GM23338 (cell line): ENCODE results near the gene GCFC2. TPM values are rescaled to one million over a fixed set of nuclear protein-coding genes. Genes with fewer than 3 reads are reported as not detected.

Experiments used
- ATAC-seq: fragments of 200-7000 bp; cut with Tn5 transposase; 3 replicates; pipeline ENCODE4 v1.9.1; 2020
- DNase-seq: peaks from one replicate; pipeline ENCODE4 v3.0.0-alpha.2; 2015; ENCODE audit warnings: low spot score
- H2AFZ ChIP-seq: fragments of 200-600 bp; sonication (generic); 2 replicates; pipeline ENCODE4 v1.8.0; 2016; ENCODE audit warnings: antibody characterized with exemption, mild to moderate bottlenecking, moderate library complexity
- H3F3A ChIP-seq: fragments of 200-600 bp; sonication (generic); replicated peaks from 2 replicates; pipeline ENCODE4 v1.8.0; 2017; ENCODE audit warnings: antibody characterized with exemption, mixed run types, low read depth
- H3K27ac ChIP-seq: fragments of 200-600 bp; sonication (generic); 2 replicates; pipeline ENCODE4 v1.6.1; 2016; ENCODE audit warnings: low read depth
- H3K27me3 ChIP-seq: fragments of 200-600 bp; sonication (generic); 2 replicates; pipeline ENCODE4 v1.8.0; 2016; ENCODE audit warnings: mild to moderate bottlenecking, mixed run types, moderate library complexity; ENCODE audit not compliant: insufficient read depth
- H3K36me3 ChIP-seq: fragments of 200-600 bp; sonication (generic); 2 replicates; pipeline ENCODE4 v1.8.0; 2016; ENCODE audit warnings: mild to moderate bottlenecking; ENCODE audit not compliant: insufficient read depth
- H3K4me1 ChIP-seq: fragments of 200-600 bp; sonication (generic); 2 replicates; pipeline ENCODE4 v1.8.0; 2016; ENCODE audit warnings: mild to moderate bottlenecking, moderate library complexity; ENCODE audit not compliant: insufficient read depth
- H3K4me2 ChIP-seq: fragments of 200-600 bp; sonication (generic); 2 replicates; pipeline ENCODE4 v1.7.1; 2017; ENCODE audit warnings: mixed run types
- H3K4me3 ChIP-seq: fragments of 200-600 bp; sonication (generic); 2 replicates; pipeline ENCODE4 v1.6.1; 2016; ENCODE audit warnings: mixed run types
- H3K79me2 ChIP-seq: fragments of 200-600 bp; sonication (generic); replicated peaks from 2 replicates; pipeline ENCODE4 v1.8.0; 2017; ENCODE audit warnings: mild to moderate bottlenecking; ENCODE audit not compliant: insufficient read depth
- H3K9me2 ChIP-seq: fragments of 200-600 bp; sonication (generic); 2 replicates; pipeline ENCODE4 v1.8.0; 2017; ENCODE audit not compliant: insufficient read depth
- H4K20me1 ChIP-seq: fragments of 200-600 bp; sonication (generic); replicated peaks from 2 replicates; pipeline ENCODE4 v1.8.0; 2017; ENCODE audit warnings: mild to moderate bottlenecking; ENCODE audit not compliant: insufficient read depth
- H3K27ac Mint-ChIP-seq: 2 replicates; pipeline ENCODE4 v1.8.0; 2020; ENCODE audit warnings: inconsistent platforms, mild to moderate bottlenecking, moderate library complexity, mixed read lengths
- H3K27me3 Mint-ChIP-seq: 3 replicates; pipeline ENCODE4 v1.8.0; 2022; ENCODE audit warnings: low read depth, mild to moderate bottlenecking, moderate library complexity, mixed read lengths, inconsistent platforms; ENCODE audit not compliant: insufficient read depth, poor library complexity
- H3K36me3 Mint-ChIP-seq: 3 replicates; pipeline ENCODE4 v1.8.0; 2021; ENCODE audit warnings: low read depth, mild to moderate bottlenecking, inconsistent platforms, moderate library complexity, mixed read lengths
- H3K4me1 Mint-ChIP-seq: 3 replicates; pipeline ENCODE4 v1.8.0; 2020; ENCODE audit warnings: mild to moderate bottlenecking, inconsistent platforms, mixed read lengths
- H3K4me3 Mint-ChIP-seq: 3 replicates; pipeline ENCODE4 v1.8.0; 2021; ENCODE audit warnings: moderate library complexity, mild to moderate bottlenecking, inconsistent platforms, mixed read lengths
- H3K9me3 Mint-ChIP-seq: 3 replicates; pipeline ENCODE4 v1.8.0; 2020; ENCODE audit warnings: moderate library complexity, mild to moderate bottlenecking, inconsistent platforms, mixed read lengths
- CREB1 ChIP-seq: fragments of 250-450 bp; sonication (Bioruptor Pico); IDR thresholded peaks from 2 replicates; pipeline ENCODE4 v1.5.0; 2020; ENCODE audit warnings: low read depth, mild to moderate bottlenecking, moderate library complexity
- CTCF ChIP-seq, 2 experiments: fragments of 200-600 bp in 1 of 2; sonication (generic) in 1 of 2; conservative IDR thresholded peaks; 2 replicates each; pipeline versions ENCODE4 v1.5.1 to v1.6.1; 2016 to 2017; ENCODE audit warnings: antibody characterized with exemption in 2 of 2, low read depth in 2 of 2, mild to moderate bottlenecking in 2 of 2, moderate library complexity in 1 of 2
- EZH2 ChIP-seq: fragments of 200-600 bp; sonication (generic); IDR thresholded peaks from one replicate; pipeline ENCODE4 v1.8.0; 2017; ENCODE audit warnings: antibody characterized with exemption, mild to moderate bottlenecking, low read depth; ENCODE audit not compliant: unreplicated experiment
- EZH2phosphoT487 ChIP-seq: fragments of 200-600 bp; sonication (generic); IDR thresholded peaks from one replicate; pipeline ENCODE4 v1.8.1; 2018; ENCODE audit warnings: antibody characterized with exemption; ENCODE audit not compliant: unreplicated experiment
- JUNB ChIP-seq: IDR thresholded peaks from one replicate; pipeline ENCODE4 v1.6.1; 2016; ENCODE audit warnings: antibody characterized with exemption; ENCODE audit not compliant: unreplicated experiment
- NANOG ChIP-seq: IDR thresholded peaks from 2 replicates; pipeline ENCODE4 v1.6.1; 2016; ENCODE audit warnings: antibody characterized with exemption, borderline replicate concordance
- POLR2AphosphoS5 ChIP-seq: IDR thresholded peaks from 2 replicates; pipeline ENCODE4 v1.6.1; 2016; ENCODE audit warnings: antibody characterized with exemption, low read depth
- REST ChIP-seq: IDR thresholded peaks from one replicate; pipeline ENCODE4 v1.6.1; 2018; ENCODE audit warnings: antibody characterized with exemption; ENCODE audit not compliant: unreplicated experiment
- STAT1 ChIP-seq: IDR thresholded peaks from one replicate; pipeline ENCODE4 v1.6.1; 2016; ENCODE audit warnings: antibody characterized with exemption; ENCODE audit not compliant: unreplicated experiment
- ZNF114 ChIP-seq: fragments of 250-450 bp; sonication (Bioruptor Pico); IDR thresholded peaks from 2 replicates; pipeline ENCODE4 v1.5.0; 2020; ENCODE audit warnings: mild to moderate bottlenecking, moderate library complexity
- ZNF331 ChIP-seq: fragments of 250-450 bp; sonication (Bioruptor Pico); IDR thresholded peaks from 2 replicates; pipeline ENCODE4 v1.5.0; 2020; ENCODE audit warnings: low read depth, mild to moderate bottlenecking, moderate library complexity
- polyA plus RNA-seq: library from polyadenylated mRNA; unstranded; fragments of >200 nt; fragmentation: Nextera tagmentation; extraction: Ambion mirVana; gene quantifications from 2 replicates; pipeline ENCODE4 v1.2.1, GENCODE V29; 2016
- total RNA-seq: library from RNA; depleted of rRNA; stranded (reverse); fragments of >200 nt; shearing (Covaris generic); gene quantifications from 2 replicates; pipeline ENCODE4 v1.2.3, GENCODE V29; 2014
- TF ChIP-seq, protein P1 (sequence below): IDR thresholded peaks from 2 replicates; pipeline ENCODE4 v1.6.1; 2016; ENCODE audit warnings: antibody characterized with exemption
- TF ChIP-seq, protein P2 (sequence below): fragments of 250-450 bp; sonication (Bioruptor Pico); IDR thresholded peaks from 2 replicates; pipeline ENCODE4 v1.5.0; 2020; ENCODE audit warnings: mild to moderate bottlenecking, moderate library complexity

The GCFC2 gene
- total and polyA plus RNA-seq, 2 experiments from 2014 or later = 23.8 to 26.2 TPM

DNA sequence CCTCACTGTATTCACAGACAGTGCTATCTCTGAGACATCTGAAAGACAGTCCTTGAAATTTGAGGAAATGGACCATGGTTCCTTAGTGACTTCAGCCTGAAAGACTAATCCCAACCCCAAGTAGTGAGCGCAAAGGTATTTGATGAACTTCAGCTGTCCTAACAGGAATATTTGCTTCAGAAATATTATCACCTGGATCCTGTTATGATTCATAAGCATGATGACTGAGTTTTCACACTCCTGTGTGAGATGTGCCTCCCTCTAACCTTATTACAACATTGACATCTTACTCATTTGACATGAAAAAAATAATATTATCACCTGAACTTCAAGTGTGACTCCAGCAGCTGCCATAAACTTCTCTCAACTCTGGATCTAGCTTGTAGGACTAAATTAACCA, 75.8 kb downstream of the GCFC2 start:
- H3K36me3 ChIP-seq = no peaks in the 10 kb centered on the region
- peaks cover 11% of the 10 kb centered on the region for H3K4me1 Mint-ChIP-seq

More for the DNA sequence above, 75.8 kb downstream of the GCFC2 start:
- no peaks in the 10 kb centered on the region for H3K36me3 Mint-ChIP-seq
- H3K9me3 Mint-ChIP-seq = no peaks in the 10 kb centered on the region
- Histone ChIP-seq H3F3A (no peaks in the 10 kb centered on the region), H2AFZ (no peak overlapping the region), H3K9me2 (peaks cover 11% of the 10 kb centered on the region; the same call in 1 of the 2 replicates), H4K20me1 (no peaks in the 10 kb centered on the region), H3K27ac (no peak overlapping the region), H3K79me2 (no peaks in the 10 kb centered on the region), H3K4me3 (no peak overlapping the region), H3K27me3 (no peaks in the 10 kb centered on the region), H3K4me2 (no peak overlapping the region), H3K4me1 (peaks cover 11% of the 10 kb centered on the region; the same call in 1 of the 2 replicates)
- ATAC-seq (no peak), DNase-seq (no peak)
- TF ChIP-seq REST = no peak
- no peak for TF ChIP-seq POLR2AphosphoS5
- no peak for TF ChIP-seq ZNF114 (CRISPR knock-in tag)
- TF ChIP-seq STAT1 = no peak
- TF ChIP-seq, protein P1, sequence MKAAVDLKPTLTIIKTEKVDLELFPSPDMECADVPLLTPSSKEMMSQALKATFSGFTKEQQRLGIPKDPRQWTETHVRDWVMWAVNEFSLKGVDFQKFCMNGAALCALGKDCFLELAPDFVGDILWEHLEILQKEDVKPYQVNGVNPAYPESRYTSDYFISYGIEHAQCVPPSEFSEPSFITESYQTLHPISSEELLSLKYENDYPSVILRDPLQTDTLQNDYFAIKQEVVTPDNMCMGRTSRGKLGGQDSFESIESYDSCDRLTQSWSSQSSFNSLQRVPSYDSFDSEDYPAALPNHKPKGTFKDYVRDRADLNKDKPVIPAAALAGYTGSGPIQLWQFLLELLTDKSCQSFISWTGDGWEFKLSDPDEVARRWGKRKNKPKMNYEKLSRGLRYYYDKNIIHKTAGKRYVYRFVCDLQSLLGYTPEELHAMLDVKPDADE = no peak
- TF ChIP-seq, protein P2, sequence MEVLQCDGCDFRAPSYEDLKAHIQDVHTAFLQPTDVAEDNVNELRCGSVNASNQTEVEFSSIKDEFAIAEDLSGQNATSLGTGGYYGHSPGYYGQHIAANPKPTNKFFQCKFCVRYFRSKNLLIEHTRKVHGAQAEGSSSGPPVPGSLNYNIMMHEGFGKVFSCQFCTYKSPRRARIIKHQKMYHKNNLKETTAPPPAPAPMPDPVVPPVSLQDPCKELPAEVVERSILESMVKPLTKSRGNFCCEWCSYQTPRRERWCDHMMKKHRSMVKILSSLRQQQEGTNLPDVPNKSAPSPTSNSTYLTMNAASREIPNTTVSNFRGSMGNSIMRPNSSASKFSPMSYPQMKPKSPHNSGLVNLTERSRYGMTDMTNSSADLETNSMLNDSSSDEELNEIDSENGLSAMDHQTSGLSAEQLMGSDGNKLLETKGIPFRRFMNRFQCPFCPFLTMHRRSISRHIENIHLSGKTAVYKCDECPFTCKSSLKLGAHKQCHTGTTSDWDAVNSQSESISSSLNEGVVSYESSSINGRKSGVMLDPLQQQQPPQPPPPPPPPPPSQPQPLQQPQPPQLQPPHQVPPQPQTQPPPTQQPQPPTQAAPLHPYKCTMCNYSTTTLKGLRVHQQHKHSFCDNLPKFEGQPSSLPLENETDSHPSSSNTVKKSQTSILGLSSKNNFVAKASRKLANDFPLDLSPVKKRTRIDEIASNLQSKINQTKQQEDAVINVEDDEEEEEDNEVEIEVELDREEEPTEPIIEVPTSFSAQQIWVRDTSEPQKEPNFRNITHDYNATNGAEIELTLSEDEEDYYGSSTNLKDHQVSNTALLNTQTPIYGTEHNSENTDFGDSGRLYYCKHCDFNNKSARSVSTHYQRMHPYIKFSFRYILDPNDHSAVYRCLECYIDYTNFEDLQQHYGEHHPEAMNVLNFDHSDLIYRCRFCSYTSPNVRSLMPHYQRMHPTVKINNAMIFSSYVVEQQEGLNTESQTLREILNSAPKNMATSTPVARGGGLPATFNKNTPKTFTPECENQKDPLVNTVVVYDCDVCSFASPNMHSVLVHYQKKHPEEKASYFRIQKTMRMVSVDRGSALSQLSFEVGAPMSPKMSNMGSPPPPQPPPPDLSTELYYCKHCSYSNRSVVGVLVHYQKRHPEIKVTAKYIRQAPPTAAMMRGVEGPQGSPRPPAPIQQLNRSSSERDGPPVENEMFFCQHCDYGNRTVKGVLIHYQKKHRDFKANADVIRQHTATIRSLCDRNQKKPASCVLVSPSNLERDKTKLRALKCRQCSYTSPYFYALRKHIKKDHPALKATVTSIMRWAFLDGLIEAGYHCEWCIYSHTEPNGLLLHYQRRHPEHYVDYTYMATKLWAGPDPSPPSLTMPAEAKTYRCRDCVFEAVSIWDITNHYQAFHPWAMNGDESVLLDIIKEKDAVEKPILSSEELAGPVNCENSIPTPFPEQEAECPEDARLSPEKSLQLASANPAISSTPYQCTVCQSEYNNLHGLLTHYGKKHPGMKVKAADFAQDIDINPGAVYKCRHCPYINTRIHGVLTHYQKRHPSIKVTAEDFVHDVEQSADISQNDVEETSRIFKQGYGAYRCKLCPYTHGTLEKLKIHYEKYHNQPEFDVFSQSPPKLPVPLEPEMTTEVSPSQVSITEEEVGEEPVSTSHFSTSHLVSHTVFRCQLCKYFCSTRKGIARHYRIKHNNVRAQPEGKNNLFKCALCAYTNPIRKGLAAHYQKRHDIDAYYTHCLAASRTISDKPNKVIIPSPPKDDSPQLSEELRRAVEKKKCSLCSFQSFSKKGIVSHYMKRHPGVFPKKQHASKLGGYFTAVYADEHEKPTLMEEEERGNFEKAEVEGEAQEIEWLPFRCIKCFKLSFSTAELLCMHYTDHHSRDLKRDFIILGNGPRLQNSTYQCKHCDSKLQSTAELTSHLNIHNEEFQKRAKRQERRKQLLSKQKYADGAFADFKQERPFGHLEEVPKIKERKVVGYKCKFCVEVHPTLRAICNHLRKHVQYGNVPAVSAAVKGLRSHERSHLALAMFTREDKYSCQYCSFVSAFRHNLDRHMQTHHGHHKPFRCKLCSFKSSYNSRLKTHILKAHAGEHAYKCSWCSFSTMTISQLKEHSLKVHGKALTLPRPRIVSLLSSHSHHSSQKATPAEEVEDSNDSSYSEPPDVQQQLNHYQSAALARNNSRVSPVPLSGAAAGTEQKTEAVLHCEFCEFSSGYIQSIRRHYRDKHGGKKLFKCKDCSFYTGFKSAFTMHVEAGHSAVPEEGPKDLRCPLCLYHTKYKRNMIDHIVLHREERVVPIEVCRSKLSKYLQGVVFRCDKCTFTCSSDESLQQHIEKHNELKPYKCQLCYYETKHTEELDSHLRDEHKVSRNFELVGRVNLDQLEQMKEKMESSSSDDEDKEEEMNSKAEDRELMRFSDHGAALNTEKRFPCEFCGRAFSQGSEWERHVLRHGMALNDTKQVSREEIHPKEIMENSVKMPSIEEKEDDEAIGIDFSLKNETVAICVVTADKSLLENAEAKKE = no peak
- no peak for TF ChIP-seq ZNF331 (CRISPR knock-in tag)
- TF ChIP-seq EZH2 = no peak
- TF ChIP-seq NANOG = no peak
- TF ChIP-seq CTCF (conservative IDR thresholded peaks at IDR 0.05; ENCODE audit: low read depth in 2 of 2) = no peak
- no peak for TF ChIP-seq EZH2phosphoT487
- no peak for TF ChIP-seq JUNB
- TF ChIP-seq CREB1 (CRISPR knock-in tag) = no peak
- no peak overlapping the region for H3K27ac Mint-ChIP-seq
- H3K4me3 Mint-ChIP-seq = no peak overlapping the region
- H3K27me3 Mint-ChIP-seq = peaks cover 4% of the 10 kb centered on the region
